ENCODE data around the gene HDGFL2.
A peak's percentile ranks its signal among the peaks of the same experiment; 100 is the strongest.

The HDGFL2 gene

GRCh38 chr19:4472174-4472974 lies at the start of gene HDGFL2:
TSS of gene HDGFL2 (plus strand) at chr19:4472297. CDS start at chr19:4472351, 54 bp downstream.
- no peak for DNase-seq (ENCODE audit: low spot score)

DNA sequence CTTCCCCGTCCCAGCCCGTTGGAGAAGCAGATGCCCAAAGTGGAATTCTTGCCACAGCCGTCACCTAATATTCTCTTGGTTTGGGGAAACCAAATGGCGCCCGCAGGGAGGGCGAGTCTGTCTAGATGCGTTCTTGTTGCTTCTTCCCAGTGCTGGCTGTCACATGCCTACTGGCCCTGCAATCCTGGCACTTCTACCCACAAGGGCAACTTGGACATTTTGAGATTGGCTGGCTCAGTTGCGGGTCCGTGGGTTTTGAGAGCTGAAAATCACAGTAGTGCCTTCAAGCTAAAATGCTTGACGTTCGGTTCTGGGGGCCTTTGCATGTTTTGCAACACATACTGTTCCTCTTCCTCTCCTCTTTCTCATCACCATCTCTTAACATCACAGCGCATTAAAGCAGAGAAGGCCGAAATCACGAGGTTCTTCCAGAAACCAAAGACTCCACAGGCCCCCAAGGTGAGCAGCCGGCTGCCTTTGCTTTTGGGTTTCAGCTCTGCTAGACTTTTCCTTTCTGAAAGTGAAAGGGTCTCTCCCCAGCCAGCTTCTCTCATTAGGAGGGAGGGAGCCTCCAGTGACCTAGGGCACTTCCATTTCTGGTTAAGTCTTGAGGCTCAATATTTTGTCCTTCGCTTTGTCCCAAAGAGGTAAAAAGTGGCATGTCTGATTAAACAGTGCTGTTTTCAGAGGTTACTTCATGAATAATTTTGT lies 48.5 kb upstream of the HDGFL2 start:
- no peak for DNase-seq (ENCODE audit: low spot score)

GRCh38 chr19:4425537-4425936 lies 46.6 kb upstream of the HDGFL2 start:
- peak; percentile 91 for DNase-seq (ENCODE audit: low spot score)

GRCh38 chr19:4428326-4428975 lies 43.6 kb upstream of the HDGFL2 start:
- no peak for DNase-seq (ENCODE audit: low spot score)

- DNase-seq (ENCODE audit: low spot score), result no peak
These were observed 42.8 kb upstream of the HDGFL2 start for GRCh38 chr19:4429256-4429655.

GRCh38 chr19:4429771-4430171 lies 42.3 kb upstream of the HDGFL2 start:
- DNase-seq (ENCODE audit: low spot score), result no peak

DNA sequence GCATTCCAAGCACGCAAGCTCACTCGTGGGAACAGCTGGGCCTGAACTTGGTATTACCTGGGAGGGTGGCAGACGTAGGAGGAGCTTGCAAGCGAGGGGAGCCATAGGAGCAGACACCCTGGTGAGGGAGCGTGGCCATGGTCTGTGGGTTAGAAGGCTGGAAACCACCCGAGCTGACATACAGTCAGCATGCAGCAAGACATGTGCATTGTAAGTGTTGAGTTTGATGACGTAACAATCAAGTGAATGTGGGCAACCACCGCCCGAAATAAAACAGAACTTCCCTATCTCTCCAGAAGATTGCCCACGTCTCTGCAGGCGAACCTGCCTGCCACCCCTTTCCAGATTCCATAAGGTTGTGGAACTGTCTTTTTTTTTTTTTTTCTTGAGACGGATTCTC lies 41.3 kb upstream of the HDGFL2 start:
- no peak for DNase-seq (ENCODE audit: low spot score)

DNA sequence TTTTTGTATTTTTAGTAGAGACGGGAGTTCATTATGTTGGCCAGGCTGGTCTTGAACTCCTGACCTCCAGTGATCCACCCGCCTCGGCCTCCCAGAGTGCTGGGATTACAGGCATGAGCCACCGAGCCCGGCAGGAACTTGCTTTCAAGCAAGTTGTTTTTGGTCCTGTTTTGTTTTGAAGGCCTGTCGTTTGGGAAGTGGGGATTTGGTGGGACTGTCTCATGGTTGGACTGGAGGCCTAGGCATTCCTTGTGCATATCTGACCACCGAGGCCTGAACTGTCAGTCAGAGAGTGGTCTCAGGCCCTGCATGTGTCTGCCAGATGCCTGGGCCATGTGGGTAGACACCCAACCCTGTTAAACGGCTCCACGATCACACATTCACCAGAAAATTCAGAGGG lies 40.8 kb upstream of the HDGFL2 start:
- DNase-seq (ENCODE audit: low spot score), result no peak

- no peak for DNase-seq (ENCODE audit: low spot score)
These were observed 40.1 kb upstream of the HDGFL2 start for GRCh38 chr19:4431808-4432674.

- no peak for DNase-seq (ENCODE audit: low spot score)
These were observed 39.1 kb upstream of the HDGFL2 start for GRCh38 chr19:4432918-4433506.

GRCh38 chr19:4434391-4434790 lies 37.7 kb upstream of the HDGFL2 start:
- no peak for DNase-seq (ENCODE audit: low spot score)

DNA sequence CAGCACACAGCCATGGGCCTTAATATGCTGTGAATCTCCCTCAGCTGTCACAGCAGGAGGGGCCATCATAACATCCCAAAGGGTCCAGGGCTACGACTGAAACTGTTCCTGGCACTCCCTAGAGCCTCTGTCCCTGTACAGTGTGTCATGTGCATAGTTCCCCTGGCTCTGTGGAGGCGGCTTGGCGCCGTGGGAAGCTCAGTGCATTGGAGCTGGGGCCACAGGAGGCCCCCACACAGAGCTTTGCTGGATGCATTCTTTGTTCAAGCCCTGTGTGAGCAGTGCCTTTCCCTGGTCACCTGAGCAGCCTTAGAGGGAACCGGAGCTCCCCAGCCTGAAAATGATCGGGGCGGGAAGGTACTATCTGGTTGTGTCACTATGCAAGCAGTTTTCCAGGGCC lies 35.9 kb upstream of the HDGFL2 start:
- DNase-seq (ENCODE audit: low spot score), result no peak

DNA sequence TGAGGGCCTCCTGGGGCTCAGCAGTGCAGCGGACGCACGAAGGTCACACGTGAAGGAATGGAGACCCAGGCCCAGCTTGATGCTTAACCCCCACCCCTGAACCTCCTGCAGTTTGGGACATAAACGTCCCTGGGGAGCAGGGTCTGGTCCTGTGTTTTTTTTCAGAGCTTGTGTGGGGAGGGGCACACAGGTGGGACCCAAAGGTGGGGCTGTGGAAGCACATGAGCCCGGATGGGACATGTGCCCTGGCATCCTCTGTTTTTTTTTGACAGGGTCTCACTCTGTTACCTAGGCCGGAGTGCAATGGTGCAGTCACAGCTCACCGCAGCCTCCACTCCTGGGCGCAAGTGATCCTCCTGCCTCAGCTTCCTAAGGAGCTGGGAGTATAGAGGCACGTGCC lies 35.0 kb upstream of the HDGFL2 start:
- no peak for DNase-seq (ENCODE audit: low spot score)

GRCh38 chr19:4439243-4439642 lies 32.9 kb upstream of the HDGFL2 start:
- no peak for DNase-seq (ENCODE audit: low spot score)

GRCh38 chr19:4441994-4442818 lies 29.9 kb upstream of the HDGFL2 start:
- DNase-seq (ENCODE audit: low spot score), result no peak

GRCh38 chr19:4442819-4443146 lies 29.3 kb upstream of the HDGFL2 start:
- DNase-seq (ENCODE audit: low spot score), result no peak

- no peak for DNase-seq (ENCODE audit: low spot score)
These were observed 28.9 kb upstream of the HDGFL2 start for GRCh38 chr19:4443188-4443587.

GRCh38 chr19:4443966-4444764 lies 27.9 kb upstream of the HDGFL2 start:
- DNase-seq (ENCODE audit: low spot score), result no peak

GRCh38 chr19:4444765-4445741 lies 27.0 kb upstream of the HDGFL2 start:
- no peak for DNase-seq (ENCODE audit: low spot score)

Measured in AG20443 (cell line).